Kidney epithelial cell (primary cell): ENCODE data around the gene EXPH5. TPM values are rescaled to one million over a fixed set of nuclear protein-coding genes. Genes with fewer than 3 reads are reported as not detected.

Source experiments
- DNase-seq: peaks from one replicate; pipeline ENCODE4 v3.0.0-alpha.2; 2010; ENCODE audit warnings: low read depth
- H3K27me3 ChIP-seq: 2 replicates; pipeline ENCODE4 v1.6.0; 2011; ENCODE audit warnings: low read length; ENCODE audit not compliant: control insufficient read depth, insufficient read depth
- H3K36me3 ChIP-seq: 2 replicates; pipeline ENCODE4 v1.5.1; 2011; ENCODE audit warnings: low read length; ENCODE audit not compliant: control insufficient read depth, insufficient read depth
- H3K4me3 ChIP-seq: 2 replicates; pipeline ENCODE4 v1.5.1; 2011; ENCODE audit warnings: low read depth, mild to moderate bottlenecking, control low read depth, low read length
- total RNA-seq: library from RNA; depleted of rRNA; stranded (reverse); fragments of >200 nt; gene quantifications from 2 replicates; pipeline ENCODE4 v1.2.3, GENCODE V29; 2015
- TF ChIP-seq, protein P1 (sequence below): IDR thresholded peaks from 2 replicates; pipeline ENCODE4 v1.5.1; 2011; ENCODE audit warnings: mild to moderate bottlenecking, moderate library complexity, low read length, control low read depth, inconsistent platforms; ENCODE audit not compliant: insufficient read depth, poor library complexity, severe bottlenecking

EXPH5 gene
- total RNA-seq, 1 donor from 2014 or later = 8.5 TPM

DNA sequence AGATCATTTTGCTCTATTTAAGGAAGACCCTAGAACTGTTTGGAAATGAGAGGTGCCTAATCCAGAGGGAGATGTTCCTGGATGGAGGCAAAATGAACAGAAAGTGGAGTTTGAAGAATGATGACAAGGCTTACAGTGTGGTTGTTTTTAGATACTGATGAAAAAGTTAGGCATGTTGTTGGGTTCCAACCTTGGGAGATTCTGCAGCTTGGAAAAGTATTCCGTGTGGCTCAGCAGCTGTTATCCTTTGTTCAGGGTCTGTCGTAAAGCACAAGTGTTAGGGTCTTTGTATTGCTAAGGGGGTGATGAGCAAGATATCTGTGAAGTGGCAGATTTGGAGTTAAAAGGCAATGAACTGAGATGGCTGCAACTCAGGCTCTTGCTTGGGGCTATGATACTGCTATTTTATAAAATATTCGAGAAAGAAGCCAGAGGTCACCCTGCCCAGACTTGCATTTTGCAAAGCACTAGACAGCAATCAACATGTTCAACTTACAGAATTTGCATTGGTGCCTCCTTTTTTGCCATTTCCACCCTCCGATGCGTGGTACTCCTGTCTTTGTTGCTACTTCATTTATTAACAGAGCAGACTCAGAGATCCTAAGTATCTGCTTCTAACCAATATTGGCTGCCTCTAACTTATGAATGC lies 50.1 kb downstream of the EXPH5 start:
- H3K36me3 ChIP-seq = no peaks in the 10 kb centered on the region
- H3K27me3 ChIP-seq = no peaks in the 10 kb centered on the region
- TF ChIP-seq, protein P1, sequence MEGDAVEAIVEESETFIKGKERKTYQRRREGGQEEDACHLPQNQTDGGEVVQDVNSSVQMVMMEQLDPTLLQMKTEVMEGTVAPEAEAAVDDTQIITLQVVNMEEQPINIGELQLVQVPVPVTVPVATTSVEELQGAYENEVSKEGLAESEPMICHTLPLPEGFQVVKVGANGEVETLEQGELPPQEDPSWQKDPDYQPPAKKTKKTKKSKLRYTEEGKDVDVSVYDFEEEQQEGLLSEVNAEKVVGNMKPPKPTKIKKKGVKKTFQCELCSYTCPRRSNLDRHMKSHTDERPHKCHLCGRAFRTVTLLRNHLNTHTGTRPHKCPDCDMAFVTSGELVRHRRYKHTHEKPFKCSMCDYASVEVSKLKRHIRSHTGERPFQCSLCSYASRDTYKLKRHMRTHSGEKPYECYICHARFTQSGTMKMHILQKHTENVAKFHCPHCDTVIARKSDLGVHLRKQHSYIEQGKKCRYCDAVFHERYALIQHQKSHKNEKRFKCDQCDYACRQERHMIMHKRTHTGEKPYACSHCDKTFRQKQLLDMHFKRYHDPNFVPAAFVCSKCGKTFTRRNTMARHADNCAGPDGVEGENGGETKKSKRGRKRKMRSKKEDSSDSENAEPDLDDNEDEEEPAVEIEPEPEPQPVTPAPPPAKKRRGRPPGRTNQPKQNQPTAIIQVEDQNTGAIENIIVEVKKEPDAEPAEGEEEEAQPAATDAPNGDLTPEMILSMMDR = no peak
- H3K4me3 ChIP-seq = no peak overlapping the region
- no peak for DNase-seq

DNA sequence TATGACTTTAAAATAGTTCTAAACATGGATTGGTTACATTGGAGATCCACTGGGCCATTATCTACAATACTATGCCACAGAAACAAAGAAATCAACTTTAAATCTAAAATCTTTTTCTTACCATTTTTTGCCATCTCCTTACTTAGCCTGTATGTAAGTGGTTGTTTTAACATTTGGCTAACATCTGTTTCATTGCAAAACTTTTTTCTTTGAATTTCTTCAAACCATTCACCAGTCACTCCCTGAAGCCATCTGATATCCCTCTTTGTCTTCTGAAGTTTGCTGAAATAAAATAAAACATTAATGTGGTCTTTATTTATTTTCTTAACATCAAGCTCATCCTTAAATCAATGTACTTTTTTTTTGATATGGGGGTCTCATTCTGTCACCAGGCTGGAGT lies 52.0 kb downstream of the EXPH5 start:
- no peak for DNase-seq
- H3K36me3 ChIP-seq = no peaks in the 10 kb centered on the region
- no peaks in the 10 kb centered on the region for H3K27me3 ChIP-seq
- TF ChIP-seq, protein P1 = no peak
- no peak overlapping the region for H3K4me3 ChIP-seq

DNA sequence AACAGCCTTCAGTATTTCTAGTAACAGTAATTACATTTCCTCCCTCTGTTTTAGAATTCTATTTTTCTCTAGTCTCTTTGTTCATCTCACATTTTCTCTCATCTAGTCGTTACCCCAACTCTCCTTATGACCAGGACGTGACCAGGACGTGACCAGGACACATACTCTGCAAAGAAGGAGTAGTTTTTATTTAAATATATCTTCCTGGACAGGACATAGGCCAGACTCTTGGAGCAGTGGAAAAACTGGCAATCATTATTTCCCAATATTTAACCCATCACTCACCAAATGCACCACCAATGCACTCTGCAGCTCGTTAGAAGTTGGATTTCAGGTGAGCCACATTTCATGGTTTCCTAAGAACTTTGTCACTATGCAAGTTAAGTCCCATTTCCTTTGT lies 55.1 kb downstream of the EXPH5 start:
- no peak overlapping the region for H3K4me3 ChIP-seq
- DNase-seq = no peak
- no peaks in the 10 kb centered on the region for H3K36me3 ChIP-seq
- no peaks in the 10 kb centered on the region for H3K27me3 ChIP-seq
- TF ChIP-seq, protein P1 = no peak

DNA sequence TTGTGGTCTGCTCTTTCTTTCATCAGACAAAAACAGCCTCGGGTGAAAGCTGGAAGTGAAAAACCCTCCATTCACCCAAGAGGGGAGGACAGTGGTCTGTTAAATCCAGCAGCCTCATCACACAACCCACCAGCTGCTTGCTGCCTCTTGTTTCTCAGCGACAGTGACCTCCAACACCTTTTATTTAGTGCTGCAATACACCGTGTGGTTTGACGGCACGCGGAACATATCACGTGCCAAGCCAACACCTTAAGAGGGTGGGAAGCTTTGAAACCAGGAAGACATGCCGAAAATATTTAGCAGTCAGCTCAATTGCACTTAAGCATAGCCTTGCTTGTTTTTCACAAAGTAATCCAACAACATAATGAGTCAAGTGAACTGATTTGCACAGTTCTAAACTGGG lies 55.5 kb downstream of the EXPH5 start:
- Histone ChIP-seq H3K27me3 (no peaks in the 10 kb centered on the region), H3K4me3 (no peak overlapping the region), H3K36me3 (no peaks in the 10 kb centered on the region)
- no peak for DNase-seq
- TF ChIP-seq, protein P1 = no peak

DNA sequence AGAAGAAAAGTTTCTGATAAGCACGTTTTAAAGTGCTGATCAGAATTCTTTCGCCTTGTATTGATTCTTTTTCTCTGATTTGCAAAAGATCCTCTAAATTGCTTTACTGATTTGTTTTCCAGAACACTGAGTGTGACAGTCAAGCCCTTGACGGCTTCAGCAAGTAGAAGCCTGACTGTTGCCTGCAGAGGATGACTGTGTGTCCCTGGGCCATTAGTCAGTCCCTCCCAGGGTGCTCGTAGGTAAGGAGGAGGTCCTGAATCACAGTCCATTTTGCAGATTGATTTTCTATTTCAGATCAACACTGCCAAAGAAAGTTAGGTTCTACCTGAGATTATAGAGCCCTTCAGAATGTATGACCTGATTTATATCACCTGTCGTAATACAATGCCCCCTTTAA lies 56.8 kb downstream of the EXPH5 start:
- Histone ChIP-seq H3K27me3 (no peaks in the 10 kb centered on the region), H3K36me3 (no peaks in the 10 kb centered on the region), H3K4me3 (no peak overlapping the region)
- TF ChIP-seq, protein P1 = no peak
- DNase-seq = no peak

DNA sequence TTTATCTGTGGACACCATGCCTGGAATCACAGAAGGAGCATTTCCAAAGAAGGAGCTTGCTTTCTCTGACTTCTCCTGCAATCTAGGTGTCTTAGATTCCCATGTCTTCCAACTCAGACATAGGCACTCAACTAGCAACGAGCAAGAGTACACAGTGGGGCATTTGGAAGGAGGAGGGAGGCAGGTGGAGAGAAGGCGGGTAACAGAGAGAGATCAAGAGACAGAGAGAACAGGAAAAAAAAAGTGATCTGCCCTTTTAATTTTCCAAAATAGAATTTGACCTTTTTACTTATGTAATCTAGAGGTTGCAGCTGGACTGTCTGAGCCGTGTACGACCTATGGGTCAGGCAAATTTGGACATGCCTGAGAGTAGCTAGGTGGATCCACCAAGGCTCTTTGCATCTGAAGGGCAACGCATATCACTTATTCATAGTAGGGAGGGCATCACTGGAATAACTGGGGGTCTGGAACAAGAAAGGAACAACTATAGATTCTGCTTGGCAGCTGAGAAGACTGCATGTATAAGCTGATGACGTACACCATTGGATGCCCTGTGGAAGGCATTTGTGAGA lies 58.1 kb downstream of the EXPH5 start:
- no peak for DNase-seq
- TF ChIP-seq, protein P1 = no peak
- Histone ChIP-seq H3K36me3 (no peaks in the 10 kb centered on the region), H3K27me3 (no peaks in the 10 kb centered on the region), H3K4me3 (no peak overlapping the region)
